Measurements from ENCODE around the gene GPS1. TPM values are rescaled to one million over a fixed set of nuclear protein-coding genes. Genes with fewer than 3 reads are reported as not detected.

Gene GPS1
- total RNA-seq, 4 donors from 2014 or later = 76.0 to 326 (median 85.6) TPM

GRCh38 chr17:82060614-82061013, 8.9 kb downstream of the GPS1 start:
- DNase-seq = no peak
- TF ChIP-seq CTCF (IDR thresholded peaks at IDR 0.05) (no peak), POLR2A (IDR thresholded peaks at IDR 0.05) (no peak)
- intact Hi-C loops (cut with DNase I; ENCODE audit: low total_unique reads) = no loop called here
- Histone ChIP-seq H3K27ac (no peak overlapping the region), H3K27me3 (no peaks in the 10 kb centered on the region), H3K4me3 (no peak overlapping the region), H3K36me3 (no peaks in the 10 kb centered on the region), H3K9me3 (no peaks in the 10 kb centered on the region), H3K4me1 (peaks cover 0 to 10% of the 10 kb centered on the region in 2 donors)

- H3K27ac ChIP-seq = no peak overlapping the region
- TF ChIP-seq CTCF (IDR thresholded peaks at IDR 0.05) (no peak), POLR2A (IDR thresholded peaks at IDR 0.05) (no peak)
- H3K27me3 ChIP-seq = no peaks in the 10 kb centered on the region
- H3K4me1 ChIP-seq = peaks cover 0 to 10% of the 10 kb centered on the region in 2 donors
- H3K36me3 ChIP-seq = no peaks in the 10 kb centered on the region
- no peaks in the 10 kb centered on the region for H3K9me3 ChIP-seq
- DNase-seq = no peak
- intact Hi-C loops (cut with DNase I; ENCODE audit: low total_unique reads) = no loop called here
- no peak overlapping the region for H3K4me3 ChIP-seq
Observed at GRCh38 chr17:82061047-82061925, 9.6 kb downstream of the GPS1 start.

- Histone ChIP-seq H3K4me3 (no peak overlapping the region), H3K27ac (no peak overlapping the region), H3K4me1 (peaks cover 0 to 10% of the 10 kb centered on the region in 2 donors), H3K9me3 (no peaks in the 10 kb centered on the region), H3K27me3 (no peaks in the 10 kb centered on the region), H3K36me3 (no peaks in the 10 kb centered on the region)
- no peak for DNase-seq
- TF ChIP-seq POLR2A (IDR thresholded peaks at IDR 0.05) = no peak
- TF ChIP-seq CTCF (IDR thresholded peaks at IDR 0.05) = no peak
- intact Hi-C loops (cut with DNase I; ENCODE audit: low total_unique reads) = no loop called here
Observed at GRCh38 chr17:82062076-82062983, 10.6 kb downstream of the GPS1 start.

DNA sequence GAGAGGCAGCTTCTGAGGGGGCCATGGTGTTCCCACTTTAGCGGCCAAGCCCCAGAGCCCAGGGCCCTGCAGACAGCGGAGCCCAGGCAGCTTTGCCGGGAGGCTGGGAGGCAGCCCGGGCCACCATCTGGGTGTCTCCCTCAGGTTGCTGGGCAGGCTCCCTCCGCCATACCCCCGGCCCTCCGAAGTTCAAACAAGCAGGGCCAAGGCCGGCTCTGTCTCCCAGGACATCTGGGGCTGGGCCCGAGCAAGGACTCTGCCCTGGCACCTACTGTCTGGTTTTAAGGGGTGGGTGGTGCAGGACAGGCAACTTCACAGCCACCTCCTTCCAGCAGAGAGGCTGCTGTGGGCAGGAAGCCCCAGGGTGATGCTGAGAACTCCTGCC, 11.3 kb downstream of the GPS1 start:
- intact Hi-C loops (cut with DNase I; ENCODE audit: low total_unique reads) = no loop called here
- H3K27ac ChIP-seq = no peak overlapping the region
- no peaks in the 10 kb centered on the region for H3K36me3 ChIP-seq
- H3K27me3 ChIP-seq = no peaks in the 10 kb centered on the region
- no peak for DNase-seq
- no peak for TF ChIP-seq POLR2A (IDR thresholded peaks at IDR 0.05)
- TF ChIP-seq CTCF (IDR thresholded peaks at IDR 0.05) = no peak
- H3K4me1 ChIP-seq = peaks cover 0 to 10% of the 10 kb centered on the region in 2 donors
- H3K4me3 ChIP-seq = no peak overlapping the region
- H3K9me3 ChIP-seq = no peaks in the 10 kb centered on the region

Data from uterus (tissue), 4 donors.